Measurements from ENCODE around the gene CCDC81.
"Not testable (repeated sequence)": the region's sequence is repeated elsewhere in the genome, so short reads cannot be mapped to it uniquely, and the experiment has no call there.

CCDC81 gene

GRCh38 chr11:86341382-86341781 lies 33.3 kb upstream of the CCDC81 start:
- no peak for DNase-seq (ENCODE audit: low read depth in 1 of 2, low spot score in 1 of 2)
- H3K27ac ChIP-seq (replicated peaks) = no peak overlapping the region
- TF ChIP-seq, protein P1, sequence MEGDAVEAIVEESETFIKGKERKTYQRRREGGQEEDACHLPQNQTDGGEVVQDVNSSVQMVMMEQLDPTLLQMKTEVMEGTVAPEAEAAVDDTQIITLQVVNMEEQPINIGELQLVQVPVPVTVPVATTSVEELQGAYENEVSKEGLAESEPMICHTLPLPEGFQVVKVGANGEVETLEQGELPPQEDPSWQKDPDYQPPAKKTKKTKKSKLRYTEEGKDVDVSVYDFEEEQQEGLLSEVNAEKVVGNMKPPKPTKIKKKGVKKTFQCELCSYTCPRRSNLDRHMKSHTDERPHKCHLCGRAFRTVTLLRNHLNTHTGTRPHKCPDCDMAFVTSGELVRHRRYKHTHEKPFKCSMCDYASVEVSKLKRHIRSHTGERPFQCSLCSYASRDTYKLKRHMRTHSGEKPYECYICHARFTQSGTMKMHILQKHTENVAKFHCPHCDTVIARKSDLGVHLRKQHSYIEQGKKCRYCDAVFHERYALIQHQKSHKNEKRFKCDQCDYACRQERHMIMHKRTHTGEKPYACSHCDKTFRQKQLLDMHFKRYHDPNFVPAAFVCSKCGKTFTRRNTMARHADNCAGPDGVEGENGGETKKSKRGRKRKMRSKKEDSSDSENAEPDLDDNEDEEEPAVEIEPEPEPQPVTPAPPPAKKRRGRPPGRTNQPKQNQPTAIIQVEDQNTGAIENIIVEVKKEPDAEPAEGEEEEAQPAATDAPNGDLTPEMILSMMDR (IDR thresholded peaks at IDR 0.05; ENCODE audit: insufficient read depth, low read length) = no peak
- TF ChIP-seq REST (IDR thresholded peaks at IDR 0.05; ENCODE audit: insufficient replicate concordance, low read depth) (no peak), GABPA (IDR thresholded peaks at IDR 0.05; ENCODE audit: low read depth) (no peak), POLR2AphosphoS5 (IDR thresholded peaks at IDR 0.05; ENCODE audit: low read depth) (no peak), SPI1 (IDR thresholded peaks at IDR 0.05; ENCODE audit: borderline replicate concordance, low read depth) (no peak)
- H3K27me3 ChIP-seq (ENCODE audit: insufficient read depth, poor library complexity, severe bottlenecking) = no peaks in the 10 kb centered on the region
- no peak overlapping the region for H3K4me3 ChIP-seq (replicated peaks; ENCODE audit: insufficient read depth, low read length)

DNA sequence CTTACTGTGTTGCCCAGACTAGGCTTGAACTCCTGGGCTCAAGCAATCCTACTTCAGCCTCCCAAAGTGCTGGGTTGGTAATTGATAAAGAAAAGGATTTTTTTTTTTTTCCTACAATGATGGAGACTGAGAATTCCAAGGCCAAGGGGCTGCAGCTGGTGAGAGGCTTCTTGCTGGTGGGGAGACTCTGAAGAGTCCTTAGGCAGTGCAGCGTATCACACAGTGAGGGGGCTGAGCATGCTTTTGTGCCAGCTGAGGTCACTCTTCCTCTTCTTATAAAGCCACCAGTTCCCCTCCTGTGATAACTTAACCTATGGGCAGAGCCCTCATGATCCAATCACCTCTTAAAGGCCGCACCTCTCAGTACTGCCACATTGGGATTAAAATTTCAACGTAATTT lies 28.2 kb upstream of the CCDC81 start:
- no peak for TF ChIP-seq GABPA (IDR thresholded peaks at IDR 0.05; ENCODE audit: low read depth)
- TF ChIP-seq, protein P1 (IDR thresholded peaks at IDR 0.05; ENCODE audit: insufficient read depth, low read length) = no peak
- no peak for TF ChIP-seq REST (IDR thresholded peaks at IDR 0.05; ENCODE audit: insufficient replicate concordance, low read depth)
- TF ChIP-seq SPI1 (IDR thresholded peaks at IDR 0.05; ENCODE audit: borderline replicate concordance, low read depth) = no peak
- TF ChIP-seq POLR2AphosphoS5 (IDR thresholded peaks at IDR 0.05; ENCODE audit: low read depth) = no peak
- H3K27ac ChIP-seq (replicated peaks) = no peak overlapping the region
- no peak overlapping the region for H3K4me3 ChIP-seq (replicated peaks; ENCODE audit: insufficient read depth, low read length)
- DNase-seq (ENCODE audit: low read depth in 1 of 2, low spot score in 1 of 2) = no peak
- no peaks in the 10 kb centered on the region for H3K27me3 ChIP-seq (ENCODE audit: insufficient read depth, poor library complexity, severe bottlenecking)

GRCh38 chr11:86355256-86355655 lies 19.4 kb upstream of the CCDC81 start:
- Histone ChIP-seq H3K27me3 (ENCODE audit: insufficient read depth, poor library complexity, severe bottlenecking) (no peaks in the 10 kb centered on the region), H3K27ac (replicated peaks) (no peak overlapping the region), H3K4me3 (replicated peaks; ENCODE audit: insufficient read depth, low read length) (no peak overlapping the region)
- DNase-seq (ENCODE audit: low read depth in 1 of 2, low spot score in 1 of 2) = no peak
- TF ChIP-seq POLR2AphosphoS5 (IDR thresholded peaks at IDR 0.05; ENCODE audit: low read depth) = no peak
- TF ChIP-seq GABPA (IDR thresholded peaks at IDR 0.05; ENCODE audit: low read depth) = no peak
- TF ChIP-seq SPI1 (IDR thresholded peaks at IDR 0.05; ENCODE audit: borderline replicate concordance, low read depth) = no peak
- TF ChIP-seq, protein P1 (IDR thresholded peaks at IDR 0.05; ENCODE audit: insufficient read depth, low read length) = no peak
- TF ChIP-seq REST (IDR thresholded peaks at IDR 0.05; ENCODE audit: insufficient replicate concordance, low read depth) = no peak

DNA sequence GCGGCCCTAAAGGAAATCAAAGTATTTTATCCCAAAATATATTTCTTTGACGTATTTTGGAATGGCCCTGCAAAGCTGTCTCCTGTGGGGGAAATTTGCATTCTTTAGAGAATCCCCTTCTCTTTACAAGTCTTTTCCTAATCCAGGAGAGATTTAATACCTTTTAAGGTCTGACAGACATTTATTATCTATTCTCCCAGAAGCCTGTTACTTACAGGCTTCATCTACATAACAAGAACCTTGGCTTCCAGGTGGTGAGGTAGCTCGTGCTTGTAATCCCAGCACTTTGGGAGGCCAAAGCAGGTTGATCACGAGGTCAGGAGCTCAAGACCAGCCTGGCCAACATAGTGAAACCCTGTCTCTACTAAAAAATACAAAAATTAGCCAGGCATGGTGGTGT lies 17.3 kb upstream of the CCDC81 start:
- not testable (repeated sequence) for H3K4me3 ChIP-seq (replicated peaks; ENCODE audit: insufficient read depth, low read length); H3K27me3 ChIP-seq (ENCODE audit: insufficient read depth, poor library complexity, severe bottlenecking); H3K27ac ChIP-seq (replicated peaks); DNase-seq (ENCODE audit: low read depth in 1 of 2, low spot score in 1 of 2)
